Measurements from ENCODE around the gene MUC3A. TPM values are rescaled to one million over a fixed set of nuclear protein-coding genes. Genes with fewer than 3 reads are reported as not detected.

The MUC3A gene
- total RNA-seq, 3 donors from 2014 or later (not counting 1 experiment from before 2014, with no cell fraction given): 0.24 TPM; not detected in 2

DNA sequence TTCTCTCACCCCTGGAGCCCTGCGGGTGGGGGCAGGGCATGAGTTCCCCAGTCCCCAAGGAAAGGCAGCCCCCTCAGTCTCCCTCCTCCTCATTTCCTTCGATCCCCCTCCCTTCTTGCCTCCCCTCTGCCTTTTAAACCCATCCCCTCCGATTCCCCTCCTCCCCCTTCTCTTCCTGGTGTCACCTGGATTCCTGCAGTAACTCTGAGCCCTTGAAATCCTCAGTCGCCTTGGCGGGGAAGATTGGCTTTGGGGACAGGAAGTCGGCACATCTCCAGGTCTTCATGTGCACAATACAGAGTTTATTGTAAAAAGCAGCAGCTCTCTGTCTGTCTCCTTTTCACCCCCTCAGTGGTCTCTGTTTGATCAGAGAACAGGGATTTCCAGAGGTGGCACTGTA lies 18.7 kb downstream of the MUC3A start:
- Mint-ChIP-seq H3K9me3 (no peaks in the 10 kb centered on the region), H3K4me1 (peaks cover 8 to 27% of the 10 kb centered on the region in 2 donors), H3K4me3 (no peak overlapping the region), H3K27me3 (ENCODE audit: low read depth in 2 of 2) (peaks cover 34 to 57% of the 10 kb centered on the region in 2 donors), H3K27ac (no peak overlapping the region), H3K36me3 (no peaks in the 10 kb centered on the region)
- H3K9me3 ChIP-seq (ENCODE audit: control insufficient read depth, insufficient read depth, low read length): no peaks in the 10 kb centered on the region
- no peak for ATAC-seq
- DNase-seq: no peak
- peaks cover 17% of the 10 kb centered on the region for H3K4me1 ChIP-seq (ENCODE audit: control insufficient read depth, insufficient read depth, low read length)
- H3K36me3 ChIP-seq (ENCODE audit: control insufficient read depth, insufficient read depth, low read length): no peaks in the 10 kb centered on the region
- TF ChIP-seq, protein P1, sequence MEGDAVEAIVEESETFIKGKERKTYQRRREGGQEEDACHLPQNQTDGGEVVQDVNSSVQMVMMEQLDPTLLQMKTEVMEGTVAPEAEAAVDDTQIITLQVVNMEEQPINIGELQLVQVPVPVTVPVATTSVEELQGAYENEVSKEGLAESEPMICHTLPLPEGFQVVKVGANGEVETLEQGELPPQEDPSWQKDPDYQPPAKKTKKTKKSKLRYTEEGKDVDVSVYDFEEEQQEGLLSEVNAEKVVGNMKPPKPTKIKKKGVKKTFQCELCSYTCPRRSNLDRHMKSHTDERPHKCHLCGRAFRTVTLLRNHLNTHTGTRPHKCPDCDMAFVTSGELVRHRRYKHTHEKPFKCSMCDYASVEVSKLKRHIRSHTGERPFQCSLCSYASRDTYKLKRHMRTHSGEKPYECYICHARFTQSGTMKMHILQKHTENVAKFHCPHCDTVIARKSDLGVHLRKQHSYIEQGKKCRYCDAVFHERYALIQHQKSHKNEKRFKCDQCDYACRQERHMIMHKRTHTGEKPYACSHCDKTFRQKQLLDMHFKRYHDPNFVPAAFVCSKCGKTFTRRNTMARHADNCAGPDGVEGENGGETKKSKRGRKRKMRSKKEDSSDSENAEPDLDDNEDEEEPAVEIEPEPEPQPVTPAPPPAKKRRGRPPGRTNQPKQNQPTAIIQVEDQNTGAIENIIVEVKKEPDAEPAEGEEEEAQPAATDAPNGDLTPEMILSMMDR (IDR thresholded peaks at IDR 0.05): no peak
- WGBS (ENCODE audit: insufficient coverage): 20% methylated on average over 5 of the region's 6 CpGs
- peaks cover 27% of the 10 kb centered on the region for H3K27me3 ChIP-seq (ENCODE audit: control insufficient read depth, insufficient read depth, low read length)
- no peak overlapping the region for H3K4me3 ChIP-seq (ENCODE audit: low read length)
- H3K27ac ChIP-seq (ENCODE audit: low read length): no peak overlapping the region
- intact Hi-C loops (cut with micrococcal nuclease): no loop called here

DNA sequence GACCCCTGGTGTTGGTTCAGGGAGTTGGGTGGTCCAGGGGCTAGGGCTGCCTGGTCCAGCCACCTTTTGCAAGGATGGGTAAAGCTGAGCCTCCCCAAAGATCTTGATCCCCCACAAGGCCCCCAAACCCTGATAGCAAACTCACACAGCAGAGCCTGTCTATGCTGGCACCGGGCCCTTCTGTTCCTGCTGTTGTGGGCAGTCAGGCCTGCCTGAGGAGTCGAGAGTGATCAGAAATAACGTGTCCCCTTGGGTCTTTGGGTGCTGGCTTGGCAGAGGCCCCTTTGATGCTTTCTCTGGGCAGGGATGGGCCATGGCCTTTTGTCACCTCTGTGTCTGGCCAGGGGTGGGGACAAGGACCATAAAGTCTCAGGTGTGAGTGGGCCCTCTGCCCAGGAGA lies 19.3 kb downstream of the MUC3A start:
- WGBS (ENCODE audit: insufficient coverage): 10% methylated on average over 3 of the region's 3 CpGs
- Mint-ChIP-seq H3K27ac (no peak overlapping the region), H3K4me1 (peaks cover 8 to 27% of the 10 kb centered on the region in 2 donors), H3K9me3 (no peaks in the 10 kb centered on the region), H3K27me3 (ENCODE audit: low read depth in 2 of 2) (peaks cover 30 to 55% of the 10 kb centered on the region in 2 donors), H3K36me3 (no peaks in the 10 kb centered on the region), H3K4me3 (no peak overlapping the region)
- intact Hi-C loops (cut with micrococcal nuclease): no loop called here
- Histone ChIP-seq H3K36me3 (ENCODE audit: control insufficient read depth, insufficient read depth, low read length) (no peaks in the 10 kb centered on the region), H3K27me3 (ENCODE audit: control insufficient read depth, insufficient read depth, low read length) (peaks cover 27% of the 10 kb centered on the region), H3K27ac (ENCODE audit: low read length) (no peak overlapping the region), H3K4me1 (ENCODE audit: control insufficient read depth, insufficient read depth, low read length) (peaks cover 17% of the 10 kb centered on the region), H3K9me3 (ENCODE audit: control insufficient read depth, insufficient read depth, low read length) (no peaks in the 10 kb centered on the region), H3K4me3 (ENCODE audit: low read length) (no peak overlapping the region)
- ATAC-seq (no peak), DNase-seq (no peak)
- TF ChIP-seq, protein P1 (IDR thresholded peaks at IDR 0.05): no peak

DNA sequence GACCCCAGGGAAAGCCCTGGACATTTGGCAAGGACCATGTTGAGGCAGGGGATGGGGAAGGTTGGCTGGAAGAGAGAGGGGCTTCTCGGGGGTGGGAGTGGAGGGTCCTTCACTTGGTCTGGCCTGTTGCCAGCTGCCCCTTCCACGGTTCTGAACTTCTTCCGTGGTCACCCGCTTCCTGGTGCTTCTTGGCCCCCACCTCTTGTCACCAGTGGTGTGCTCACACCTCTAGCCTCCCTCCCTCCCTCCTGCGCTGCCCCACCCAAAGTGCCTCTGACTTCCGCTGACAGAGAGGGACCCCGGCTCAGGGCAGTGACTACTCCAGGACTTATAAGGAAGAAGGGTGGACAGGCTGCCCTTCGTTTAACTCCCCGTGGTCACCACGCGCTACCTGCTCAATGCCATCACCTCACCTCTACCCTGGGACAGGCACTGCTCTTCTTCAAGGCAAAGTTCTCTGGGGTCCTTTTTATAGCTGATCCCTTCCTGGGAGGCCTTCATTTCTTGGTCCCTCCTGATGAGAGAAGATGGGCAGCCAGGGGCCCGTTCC lies 19.8 kb downstream of the MUC3A start, which contains the start of gene MUC12:
TSS of gene MUC12 (plus strand) at position 500 of the 550 bp plus-strand sequence. CDS start 58 bp downstream, outside the sequence.
- Mint-ChIP-seq H3K36me3 (no peaks in the 10 kb centered on the region), H3K4me1 (peaks cover 8 to 27% of the 10 kb centered on the region in 2 donors), H3K27ac (no peak within 1 kb of the TSS), H3K9me3 (no peaks in the 10 kb centered on the region), H3K4me3 (no peak within 1 kb of the TSS), H3K27me3 (ENCODE audit: low read depth in 2 of 2) (peaks cover 27 to 50% of the 10 kb centered on the region in 2 donors)
- no peak for DNase-seq
- Histone ChIP-seq H3K4me1 (ENCODE audit: control insufficient read depth, insufficient read depth, low read length) (peaks cover 17% of the 10 kb centered on the region), H3K27ac (ENCODE audit: low read length) (no peak within 1 kb of the TSS), H3K9me3 (ENCODE audit: control insufficient read depth, insufficient read depth, low read length) (no peaks in the 10 kb centered on the region), H3K4me3 (ENCODE audit: low read length) (no peak within 1 kb of the TSS), H3K27me3 (ENCODE audit: control insufficient read depth, insufficient read depth, low read length) (peaks cover 26% of the 10 kb centered on the region), H3K36me3 (ENCODE audit: control insufficient read depth, insufficient read depth, low read length) (no peaks in the 10 kb centered on the region)
- WGBS (ENCODE audit: insufficient coverage): 66% methylated on average over 12 of the region's 12 CpGs
- intact Hi-C loops (cut with micrococcal nuclease): no loop called here
- no peak for ATAC-seq
- TF ChIP-seq, protein P1 (IDR thresholded peaks at IDR 0.05): no peak

Data from natural killer cell (primary cell).